Stimulated activated CD4-positive, alpha-beta T cell treated with anti-CD3 and anti-CD28 coated beads, Interleukin-12 subunit alpha, Interleukin-12 subunit beta, amount 100 ng/mL, for 4 hours (primary cell): ENCODE measurements around the gene KAZN.

Experiments used
- DNase-seq: peaks from one replicate; pipeline ENCODE4 v3.0.0-alpha.2; 2020

The KAZN gene

DNA sequence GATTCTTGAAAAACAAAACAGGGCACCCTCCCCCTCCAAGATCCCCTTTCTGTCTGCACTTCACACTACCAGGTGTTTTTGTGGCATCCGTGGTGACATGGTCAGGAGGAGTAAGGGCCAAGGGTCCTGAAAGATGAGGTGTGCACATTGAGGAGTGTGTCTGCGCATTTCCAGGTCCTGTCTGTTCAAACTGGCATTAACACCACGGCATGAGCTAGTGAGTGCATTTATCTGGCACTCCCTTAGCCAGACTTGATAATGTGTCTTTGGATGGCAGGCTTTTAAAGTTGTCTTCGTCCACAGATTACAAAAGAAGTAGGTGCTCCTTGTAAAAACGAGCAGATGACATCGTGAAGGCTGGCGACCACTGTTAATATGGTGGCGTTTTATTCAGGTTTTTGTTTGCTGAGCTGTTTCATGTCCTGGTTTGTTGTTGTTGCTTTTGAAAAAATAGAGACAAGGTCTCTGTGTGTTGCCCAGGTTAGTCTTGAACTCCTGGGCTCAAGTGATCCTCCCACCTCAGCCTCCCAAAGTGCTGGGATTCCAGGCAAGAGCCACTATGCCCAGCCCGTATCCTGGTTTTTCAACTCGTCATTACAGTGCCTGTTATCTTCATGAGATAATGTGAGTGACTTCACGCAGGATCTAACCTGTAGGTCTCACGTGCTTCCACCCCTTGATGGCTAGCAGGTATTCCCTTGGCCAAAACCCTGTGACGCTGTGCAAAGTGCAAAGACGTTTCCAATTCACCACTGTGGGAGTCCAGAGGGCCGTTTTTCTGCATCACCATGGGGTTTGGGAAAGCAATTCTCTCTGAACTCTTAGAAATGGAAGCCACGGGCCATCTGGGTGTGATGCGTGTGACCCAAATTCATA is 559.3 kb downstream of the KAZN start:
- DNase-seq = no peak

DNA sequence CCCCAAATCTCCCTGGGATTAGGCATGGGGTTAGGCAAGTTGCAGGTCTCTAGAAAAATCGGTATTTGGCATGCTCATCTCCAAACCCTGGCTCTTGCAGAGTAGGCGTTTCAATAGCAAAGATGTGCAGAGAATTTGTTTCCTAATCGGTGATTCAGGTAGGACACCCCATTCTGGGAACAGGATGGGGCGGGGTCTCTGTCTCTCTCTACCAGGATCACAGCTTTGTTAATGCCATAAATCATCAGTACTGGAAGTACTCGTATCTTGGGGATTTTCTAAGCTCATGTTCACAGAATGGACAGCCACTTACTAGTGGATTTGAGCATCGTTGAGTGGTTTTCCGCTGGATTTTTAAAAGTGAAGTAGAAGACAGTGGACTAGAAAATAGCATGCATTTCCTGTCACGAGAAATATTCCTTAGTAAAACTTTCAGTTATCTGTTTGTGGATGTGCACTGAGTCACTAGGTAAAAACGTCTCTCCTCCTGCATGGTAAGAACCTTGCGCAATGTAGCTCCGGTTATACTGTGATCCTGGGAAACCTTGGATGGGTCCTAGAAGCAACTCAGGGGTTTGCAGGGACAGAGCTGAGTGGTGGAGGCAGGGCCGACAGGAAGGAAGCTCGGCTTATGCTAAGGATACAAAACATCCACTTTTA is 560.2 kb downstream of the KAZN start:
- DNase-seq = no peak

DNA sequence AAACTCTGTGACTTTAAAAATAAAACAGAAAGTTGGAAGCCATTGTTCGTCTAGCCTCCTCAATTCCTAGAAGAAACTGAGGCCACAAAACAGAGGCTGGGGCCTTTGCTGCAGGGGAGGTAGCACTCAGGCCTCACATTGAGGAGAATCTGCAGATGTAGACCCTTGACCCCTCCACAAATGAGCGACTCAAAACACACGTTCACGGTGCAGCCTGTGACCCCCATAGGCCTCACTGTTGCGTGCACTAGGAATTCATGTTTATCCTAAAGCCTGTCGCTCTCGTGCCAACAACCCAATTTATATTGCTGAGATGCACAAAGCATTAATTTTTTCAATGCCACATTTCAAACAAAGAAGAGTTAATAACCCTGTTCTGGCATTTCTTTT is 560.7 kb downstream of the KAZN start:
- no peak for DNase-seq

DNA sequence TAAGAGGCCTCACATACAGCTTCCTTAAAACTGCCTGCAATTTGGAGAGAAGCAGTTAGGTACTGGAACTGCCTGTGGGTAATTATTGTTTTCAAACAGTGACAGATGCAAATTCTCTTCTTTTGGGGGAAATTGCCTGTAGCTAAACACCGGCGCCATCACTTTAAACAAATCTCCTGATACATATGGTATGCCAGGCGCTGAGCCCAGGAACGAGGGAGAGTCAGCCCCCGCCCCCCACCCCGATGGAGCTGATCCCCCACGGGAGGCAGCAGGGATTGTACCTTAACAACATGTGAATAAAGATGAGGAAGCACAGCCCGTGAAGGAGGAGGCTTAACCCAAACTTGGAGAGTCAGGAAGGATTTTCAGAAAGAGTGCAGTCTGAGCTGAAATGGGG is 562.1 kb downstream of the KAZN start:
- DNase-seq = no peak

DNA sequence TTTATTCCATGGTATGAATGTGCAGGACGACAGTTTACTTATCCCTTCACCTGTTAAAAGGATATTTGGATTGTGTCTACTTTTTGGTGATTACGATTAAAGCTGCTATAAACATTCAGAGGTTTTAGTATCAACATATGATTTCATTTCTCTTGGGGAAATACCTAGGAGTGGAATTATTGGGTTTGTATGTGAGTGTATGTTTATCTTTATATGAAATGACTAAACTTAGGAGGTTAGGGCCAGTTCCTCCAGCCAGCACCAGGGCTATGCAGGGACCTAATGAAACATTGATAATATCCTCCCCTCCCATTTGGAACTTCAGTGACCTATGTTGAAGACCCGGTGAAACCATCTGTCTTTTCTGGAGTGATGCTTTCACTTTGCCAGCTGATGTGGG is 568.9 kb downstream of the KAZN start:
- no peak for DNase-seq
